ENCODE measurements around the gene HID1.

Gene HID1

DNA sequence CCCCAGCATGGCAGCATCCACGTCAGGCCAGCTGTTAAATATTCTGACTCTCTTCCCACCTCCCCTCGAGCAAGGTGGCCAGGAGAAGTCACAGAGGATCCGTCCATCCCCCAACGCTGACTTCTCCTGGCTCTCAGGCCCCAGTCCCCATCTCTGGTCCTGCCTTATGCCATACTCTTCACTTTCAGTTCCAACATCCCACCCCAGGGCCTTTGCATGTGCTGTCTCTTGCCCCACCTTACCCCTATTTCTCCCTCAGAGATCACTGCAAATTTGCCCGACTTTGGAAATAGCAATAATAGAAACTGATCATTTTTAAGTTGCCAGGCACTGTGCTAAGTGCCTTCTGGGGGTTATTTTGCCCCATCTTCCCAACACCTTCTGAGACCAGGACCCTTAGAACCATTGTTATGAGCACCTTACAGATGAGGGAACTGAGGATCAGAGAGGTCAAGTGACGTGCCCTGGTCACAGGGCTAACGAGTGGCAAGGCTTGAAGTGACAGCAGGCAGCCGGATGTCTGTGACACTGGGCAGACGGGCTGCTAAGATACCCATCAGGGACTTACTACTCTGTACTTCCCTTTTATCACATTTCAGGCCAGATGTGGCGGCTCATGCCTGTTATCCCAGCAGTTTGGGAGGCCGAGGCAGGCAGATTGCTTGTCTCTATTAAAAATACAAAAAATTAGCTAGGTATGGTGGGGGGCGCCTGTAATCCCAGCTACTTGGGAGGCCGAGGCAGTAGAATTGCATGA is 17.7 kb downstream of the HID1 start:
- no peaks in the 10 kb centered on the region for H3K36me3 Mint-ChIP-seq (ENCODE audit: low read depth)
- no peaks in the 10 kb centered on the region for H3K9me3 Mint-ChIP-seq
- no peak overlapping the region for H3K4me3 Mint-ChIP-seq
- no peak overlapping the region for H3K27ac Mint-ChIP-seq
- TF ChIP-seq, protein P1, sequence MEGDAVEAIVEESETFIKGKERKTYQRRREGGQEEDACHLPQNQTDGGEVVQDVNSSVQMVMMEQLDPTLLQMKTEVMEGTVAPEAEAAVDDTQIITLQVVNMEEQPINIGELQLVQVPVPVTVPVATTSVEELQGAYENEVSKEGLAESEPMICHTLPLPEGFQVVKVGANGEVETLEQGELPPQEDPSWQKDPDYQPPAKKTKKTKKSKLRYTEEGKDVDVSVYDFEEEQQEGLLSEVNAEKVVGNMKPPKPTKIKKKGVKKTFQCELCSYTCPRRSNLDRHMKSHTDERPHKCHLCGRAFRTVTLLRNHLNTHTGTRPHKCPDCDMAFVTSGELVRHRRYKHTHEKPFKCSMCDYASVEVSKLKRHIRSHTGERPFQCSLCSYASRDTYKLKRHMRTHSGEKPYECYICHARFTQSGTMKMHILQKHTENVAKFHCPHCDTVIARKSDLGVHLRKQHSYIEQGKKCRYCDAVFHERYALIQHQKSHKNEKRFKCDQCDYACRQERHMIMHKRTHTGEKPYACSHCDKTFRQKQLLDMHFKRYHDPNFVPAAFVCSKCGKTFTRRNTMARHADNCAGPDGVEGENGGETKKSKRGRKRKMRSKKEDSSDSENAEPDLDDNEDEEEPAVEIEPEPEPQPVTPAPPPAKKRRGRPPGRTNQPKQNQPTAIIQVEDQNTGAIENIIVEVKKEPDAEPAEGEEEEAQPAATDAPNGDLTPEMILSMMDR (IDR thresholded peaks at IDR 0.05; ENCODE audit: unreplicated experiment in 3 of 3), result no peak
- H3K27me3 Mint-ChIP-seq (ENCODE audit: low read depth), result peaks cover 66% of the 10 kb centered on the region
- H3K4me1 Mint-ChIP-seq, result no peaks in the 10 kb centered on the region

DNA sequence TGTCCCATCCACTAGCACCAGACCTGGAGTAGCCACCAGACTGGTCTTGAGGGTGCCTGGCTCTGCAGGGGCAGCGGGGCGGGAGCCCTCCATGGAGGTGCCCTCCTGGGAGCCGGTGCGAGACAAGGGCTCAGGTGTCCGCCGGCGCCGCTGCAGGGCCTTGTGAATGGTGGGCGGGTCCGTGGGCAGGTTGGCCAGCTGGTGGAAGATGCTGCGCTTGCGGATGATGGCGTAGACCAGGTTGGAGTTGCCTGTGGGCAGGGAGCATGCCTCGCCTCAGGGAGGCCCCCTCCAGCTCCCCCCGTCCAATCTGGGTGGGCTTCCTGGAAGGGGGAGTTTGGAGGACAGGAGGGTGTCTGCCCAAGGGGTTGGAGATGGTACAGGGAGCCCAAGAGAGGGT is 18.4 kb downstream of the HID1 start:
- peaks cover 61% of the 10 kb centered on the region for H3K27me3 Mint-ChIP-seq (ENCODE audit: low read depth)
- TF ChIP-seq, protein P1 (IDR thresholded peaks at IDR 0.05; ENCODE audit: unreplicated experiment in 3 of 3), result no peak
- no peak overlapping the region for H3K4me3 Mint-ChIP-seq
- H3K36me3 Mint-ChIP-seq (ENCODE audit: low read depth), result no peaks in the 10 kb centered on the region
- no peaks in the 10 kb centered on the region for H3K9me3 Mint-ChIP-seq
- no peaks in the 10 kb centered on the region for H3K4me1 Mint-ChIP-seq
- no peak overlapping the region for H3K27ac Mint-ChIP-seq

DNA sequence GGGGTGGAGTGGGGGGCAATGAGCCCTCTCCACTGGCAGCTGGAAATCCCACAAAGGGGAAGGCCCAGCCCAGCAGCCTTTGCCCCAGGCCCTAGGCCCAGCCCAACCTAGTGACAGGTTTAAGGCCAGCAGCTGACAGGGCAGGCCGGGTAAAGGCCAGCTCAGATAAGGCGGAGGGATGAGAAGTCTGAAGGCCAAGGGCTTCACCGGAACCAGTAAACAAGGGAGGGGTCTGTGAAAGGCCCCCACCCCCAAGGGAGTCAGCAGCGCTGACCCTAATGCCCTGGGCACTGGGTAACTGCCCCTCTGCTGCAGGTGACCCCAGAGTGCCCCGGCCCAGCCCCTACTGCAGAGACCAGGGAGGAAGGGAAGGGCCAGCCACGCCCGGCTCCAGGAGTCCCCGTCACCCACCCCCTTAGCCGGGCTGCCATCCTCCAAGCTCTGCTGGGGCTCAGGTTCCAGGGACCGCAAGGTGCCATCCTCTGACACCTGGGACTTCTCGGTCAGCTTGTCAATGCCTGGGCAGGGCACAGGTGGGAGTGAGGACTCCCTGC is 19.3 kb downstream of the HID1 start:
- Mint-ChIP-seq H3K27me3 (ENCODE audit: low read depth) (peaks cover 64% of the 10 kb centered on the region), H3K36me3 (ENCODE audit: low read depth) (no peaks in the 10 kb centered on the region), H3K9me3 (no peaks in the 10 kb centered on the region), H3K27ac (no peak overlapping the region), H3K4me1 (no peaks in the 10 kb centered on the region), H3K4me3 (no peak overlapping the region)
- TF ChIP-seq, protein P1 (IDR thresholded peaks at IDR 0.05; ENCODE audit: unreplicated experiment in 3 of 3), result no peak

DNA sequence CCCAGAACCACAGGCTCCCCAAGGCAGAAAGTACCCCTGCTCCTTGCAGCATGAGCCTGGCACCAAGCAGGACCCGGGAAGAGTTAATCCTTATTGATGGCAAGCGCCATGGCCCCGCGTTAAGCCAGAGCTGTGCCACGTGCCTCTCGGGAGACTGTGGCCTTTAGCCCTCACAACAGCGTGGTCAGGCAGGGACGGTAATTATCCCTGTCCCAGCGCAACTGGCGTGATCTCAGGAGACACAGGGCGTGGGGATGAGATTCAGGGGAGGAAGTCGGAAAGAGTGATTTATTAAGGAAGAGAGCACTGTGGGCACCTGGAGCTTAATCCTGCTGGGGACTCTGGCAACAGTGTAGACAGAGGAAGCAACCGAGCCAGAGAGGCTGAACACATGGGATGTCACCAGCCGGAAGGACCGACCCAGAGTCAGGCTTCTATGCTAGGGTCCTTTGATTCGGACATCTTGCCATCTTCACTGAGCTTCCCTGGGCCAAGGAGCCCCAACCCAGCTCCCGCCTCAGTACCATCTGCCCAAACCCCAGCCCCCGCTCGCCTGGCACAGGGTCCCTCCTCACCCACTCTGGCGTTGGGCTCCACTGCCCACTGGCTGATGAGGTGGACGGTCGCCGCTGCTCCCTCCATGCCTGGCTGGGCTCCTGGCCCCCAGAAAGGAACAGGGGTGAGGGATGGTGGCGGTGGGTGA is 20.0 kb downstream of the HID1 start:
- Mint-ChIP-seq H3K4me3 (no peak overlapping the region), H3K27me3 (ENCODE audit: low read depth) (peaks cover 64% of the 10 kb centered on the region), H3K36me3 (ENCODE audit: low read depth) (no peaks in the 10 kb centered on the region), H3K27ac (no peak overlapping the region), H3K9me3 (no peaks in the 10 kb centered on the region), H3K4me1 (no peaks in the 10 kb centered on the region)
- TF ChIP-seq, protein P1 (IDR thresholded peaks at IDR 0.05; ENCODE audit: unreplicated experiment in 3 of 3), result no peak

GRCh38 chr17:74951680-74952421 is 20.7 kb downstream of the HID1 start:
- Mint-ChIP-seq H3K27ac (no peak overlapping the region), H3K4me3 (no peak overlapping the region), H3K36me3 (ENCODE audit: low read depth) (no peaks in the 10 kb centered on the region), H3K27me3 (ENCODE audit: low read depth) (peaks cover 65% of the 10 kb centered on the region), H3K9me3 (no peaks in the 10 kb centered on the region), H3K4me1 (no peaks in the 10 kb centered on the region)
- TF ChIP-seq, protein P1 (IDR thresholded peaks at IDR 0.05; ENCODE audit: unreplicated experiment in 3 of 3), result no peak
